ENCODE data around the gene CMIP.
A peak's percentile ranks its signal among the peaks of the same experiment; 100 is the strongest.
"Not testable (repeated sequence)": the region's sequence is repeated elsewhere in the genome, so short reads cannot be mapped to it uniquely, and the experiment has no call there.

CMIP gene

DNA sequence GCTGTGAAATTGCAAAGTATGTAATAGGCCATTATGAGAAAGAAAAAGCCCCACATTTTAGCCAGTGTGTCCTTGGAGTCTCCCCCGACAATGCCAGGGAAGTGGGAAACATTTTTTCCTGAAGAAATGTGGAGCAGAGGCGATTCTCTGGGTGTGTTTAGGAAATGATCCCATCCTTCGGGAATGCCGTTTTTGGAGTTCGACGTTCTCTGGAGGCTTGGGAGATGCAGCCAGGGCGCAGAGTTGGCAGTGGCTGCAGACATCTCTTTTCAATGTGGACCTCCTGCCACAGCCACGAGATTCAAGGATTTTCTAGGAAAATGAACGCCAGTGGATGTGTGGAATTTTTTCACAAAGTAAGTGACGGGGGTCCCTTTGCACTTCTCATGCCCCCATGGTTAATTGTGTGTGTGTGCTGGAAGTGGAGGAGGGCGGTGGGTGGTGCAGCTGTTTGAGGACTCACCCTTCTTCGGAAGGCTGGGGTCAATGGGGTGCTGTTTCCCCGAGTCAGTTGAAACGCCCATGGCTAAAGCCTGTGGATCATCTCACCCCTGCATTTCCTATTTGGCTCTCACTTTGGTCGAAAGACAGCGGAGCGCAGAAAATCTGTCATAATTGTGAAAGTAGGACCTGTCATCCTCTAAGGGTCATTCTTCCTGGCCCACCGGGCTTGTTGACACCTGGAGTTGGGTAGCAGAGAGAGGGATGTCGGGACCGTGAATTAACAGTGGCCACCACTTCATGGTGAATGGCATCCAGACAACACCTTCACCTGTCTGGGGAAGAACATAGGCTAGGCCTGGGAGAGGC, 73.2 kb downstream of the CMIP start:
- no peak for DNase-seq (ENCODE audit: low read depth)

DNA sequence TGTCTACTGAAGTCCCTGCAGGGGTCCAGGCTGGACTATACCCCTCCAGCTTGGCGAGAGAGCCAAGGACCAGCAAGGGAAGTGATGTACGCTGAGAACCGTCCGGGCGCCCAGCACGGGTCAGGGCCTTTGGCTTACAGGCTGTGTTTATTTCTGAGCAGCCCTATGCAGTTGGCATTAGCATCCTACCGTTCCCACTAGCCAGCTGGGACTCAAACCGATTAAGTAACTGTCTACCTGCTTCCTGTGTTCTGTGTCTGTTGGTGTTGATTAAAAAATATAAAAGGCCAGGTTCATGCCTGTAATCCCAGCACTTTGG, 73.8 kb downstream of the CMIP start:
- no peak for DNase-seq (ENCODE audit: low read depth)

DNA sequence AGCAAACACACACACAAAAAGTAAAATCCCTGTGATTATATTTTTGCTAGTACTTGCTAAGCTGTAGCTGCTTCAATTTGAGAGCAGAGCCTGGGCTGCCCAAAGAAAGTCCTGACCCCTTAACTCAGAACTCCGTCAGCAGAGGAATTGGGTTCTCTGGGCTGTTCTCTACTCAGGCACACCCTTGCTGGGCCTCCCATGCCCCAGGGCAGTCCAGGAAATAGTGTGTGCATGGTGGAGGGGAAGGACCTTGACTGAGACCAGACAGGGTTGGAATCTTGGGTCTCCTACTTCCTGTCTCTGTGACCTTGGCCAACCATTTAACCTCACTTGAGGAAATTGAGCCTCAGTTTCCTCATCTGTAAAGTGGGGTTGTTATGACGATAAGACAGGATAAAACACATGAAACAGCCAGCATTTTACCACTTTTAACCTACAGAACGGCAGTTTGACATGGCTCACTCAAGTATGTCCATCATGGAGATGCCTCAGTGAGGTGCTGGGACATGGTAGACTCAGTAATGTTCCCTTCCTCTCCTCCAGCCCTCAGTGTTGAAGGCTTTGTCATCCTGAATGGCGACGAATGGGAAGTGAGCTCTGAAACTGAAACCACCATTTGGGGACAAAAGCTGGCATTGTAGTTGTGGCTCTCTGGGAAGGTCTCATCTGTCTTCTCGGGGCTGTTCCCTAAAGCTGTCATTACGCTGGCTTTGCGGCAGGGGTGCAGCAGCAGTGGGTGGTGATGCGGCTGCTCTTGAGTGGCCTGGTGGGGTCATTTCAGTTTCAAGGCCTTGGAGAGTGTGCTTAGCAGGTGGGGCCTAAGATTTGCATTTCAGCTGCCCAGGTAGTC, 74.9 kb downstream of the CMIP start:
- DNase-seq (ENCODE audit: low read depth): no peak

DNA sequence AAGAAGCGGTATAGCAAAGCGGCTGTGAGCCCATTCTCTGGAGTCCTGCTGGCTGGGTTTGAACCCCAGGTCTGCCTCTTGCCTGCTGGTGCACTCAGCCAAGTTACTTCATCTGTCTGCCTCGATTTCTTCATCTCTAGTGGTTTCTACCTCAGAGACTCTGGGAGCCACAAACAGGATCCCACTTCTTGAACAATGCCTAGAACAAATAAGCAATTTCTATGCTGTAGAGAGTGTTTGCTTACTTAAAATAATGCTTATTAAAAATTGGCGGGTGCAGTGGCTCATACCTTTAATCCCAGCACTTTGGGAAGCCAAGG, 75.5 kb downstream of the CMIP start:
- DNase-seq (ENCODE audit: low read depth): no peak

DNA sequence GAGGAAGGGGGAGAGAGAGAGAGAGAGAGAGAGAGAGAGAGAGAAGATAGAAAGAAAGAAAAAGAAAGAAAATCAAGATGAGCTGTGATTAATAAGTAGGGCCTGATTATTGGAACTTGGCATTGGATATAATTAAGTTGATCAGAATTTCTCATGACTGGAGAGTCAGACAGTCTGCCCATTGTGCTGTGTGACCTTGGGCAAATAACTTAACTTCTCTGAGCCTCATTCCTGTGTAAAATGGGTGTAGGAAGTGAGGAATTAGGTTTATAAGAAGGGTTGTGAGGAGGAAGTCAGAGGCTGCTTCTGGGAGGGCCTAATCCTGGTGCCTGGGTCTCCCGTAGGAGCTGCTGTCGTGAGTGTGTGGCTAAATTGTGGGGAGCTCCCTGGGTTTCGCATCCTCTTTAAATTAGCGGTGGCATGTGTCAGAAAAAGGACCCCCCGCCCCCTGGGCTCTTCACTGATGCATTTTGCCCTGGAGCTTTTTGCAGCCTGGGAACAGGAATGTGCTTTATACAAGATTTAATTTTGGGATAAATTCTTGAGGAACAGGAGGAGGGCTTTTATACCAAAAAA, 76.0 kb downstream of the CMIP start:
- no peak for DNase-seq (ENCODE audit: low read depth)

DNA sequence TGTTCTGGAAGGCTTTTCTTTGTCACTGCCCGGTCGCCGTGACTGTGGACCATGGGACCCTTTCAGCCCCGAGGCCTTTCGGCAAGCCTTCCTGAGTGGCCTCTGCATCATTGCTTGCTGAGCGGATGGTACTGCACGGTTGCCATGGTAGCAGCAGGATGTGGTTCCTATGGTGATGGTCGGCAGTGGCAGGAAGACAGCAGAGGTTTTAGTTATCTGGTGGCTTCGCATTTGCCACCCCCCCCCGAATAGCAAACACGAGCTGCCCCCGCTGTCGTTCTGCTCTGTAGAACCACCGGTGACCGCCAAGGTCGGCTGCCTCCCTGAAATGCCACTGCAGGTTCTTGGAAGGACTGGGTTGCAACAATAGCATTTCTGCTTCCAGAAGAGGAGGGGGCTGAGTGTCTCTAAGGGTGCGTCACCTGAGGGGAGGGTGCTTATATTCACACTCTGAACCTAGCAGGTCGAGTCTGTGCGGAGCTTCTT, 76.6 kb downstream of the CMIP start:
- DNase-seq (ENCODE audit: low read depth): peak; percentile 46

DNA sequence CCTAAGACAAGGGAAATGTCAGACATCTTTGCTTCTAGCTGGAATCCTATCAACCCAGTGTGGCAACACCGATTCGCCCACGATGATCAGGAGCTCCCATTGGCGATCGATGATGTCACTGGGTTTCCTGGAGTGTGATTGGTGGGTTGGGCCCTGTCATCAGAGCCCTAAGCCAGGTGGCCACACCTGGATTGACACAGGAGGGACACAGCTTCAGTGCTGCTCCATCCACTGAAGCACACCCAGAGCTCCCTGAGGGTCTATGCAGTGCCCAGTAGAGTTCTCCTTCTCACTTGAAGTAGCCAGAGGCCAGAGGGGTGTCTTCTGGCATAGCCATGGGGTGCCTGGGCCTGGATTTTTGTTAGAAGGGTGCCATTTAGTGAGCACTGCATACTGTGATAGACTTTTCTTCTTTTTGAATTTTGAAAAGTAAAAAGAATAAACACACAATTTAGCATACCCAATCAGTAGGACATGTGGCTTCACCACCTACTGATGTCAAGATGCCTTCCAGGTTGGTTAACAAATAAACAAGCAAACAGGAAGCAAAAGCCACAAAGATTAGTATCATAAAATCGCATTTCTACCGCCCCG, 77.6 kb downstream of the CMIP start:
- DNase-seq (ENCODE audit: low read depth): no peak

DNA sequence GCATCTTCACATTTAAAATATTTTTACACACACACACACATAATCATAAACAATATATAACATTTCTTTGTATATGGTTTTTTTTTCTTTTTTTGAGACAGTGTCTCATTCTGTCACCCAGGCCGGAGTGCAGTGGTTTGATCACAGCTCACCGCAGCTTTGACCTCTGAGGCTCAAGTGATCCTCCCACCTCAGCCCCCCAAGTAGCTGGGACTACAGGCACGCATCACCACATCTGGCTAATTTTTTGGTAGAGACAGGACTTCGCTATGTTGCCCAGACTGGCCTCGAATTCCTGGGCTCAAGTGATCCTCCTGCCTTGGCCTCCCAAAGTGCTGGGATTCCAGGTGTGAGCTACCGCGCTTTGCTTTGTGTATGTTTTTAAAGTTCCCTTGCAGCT, 78.2 kb downstream of the CMIP start:
- not testable (repeated sequence) for DNase-seq (ENCODE audit: low read depth)

DNA sequence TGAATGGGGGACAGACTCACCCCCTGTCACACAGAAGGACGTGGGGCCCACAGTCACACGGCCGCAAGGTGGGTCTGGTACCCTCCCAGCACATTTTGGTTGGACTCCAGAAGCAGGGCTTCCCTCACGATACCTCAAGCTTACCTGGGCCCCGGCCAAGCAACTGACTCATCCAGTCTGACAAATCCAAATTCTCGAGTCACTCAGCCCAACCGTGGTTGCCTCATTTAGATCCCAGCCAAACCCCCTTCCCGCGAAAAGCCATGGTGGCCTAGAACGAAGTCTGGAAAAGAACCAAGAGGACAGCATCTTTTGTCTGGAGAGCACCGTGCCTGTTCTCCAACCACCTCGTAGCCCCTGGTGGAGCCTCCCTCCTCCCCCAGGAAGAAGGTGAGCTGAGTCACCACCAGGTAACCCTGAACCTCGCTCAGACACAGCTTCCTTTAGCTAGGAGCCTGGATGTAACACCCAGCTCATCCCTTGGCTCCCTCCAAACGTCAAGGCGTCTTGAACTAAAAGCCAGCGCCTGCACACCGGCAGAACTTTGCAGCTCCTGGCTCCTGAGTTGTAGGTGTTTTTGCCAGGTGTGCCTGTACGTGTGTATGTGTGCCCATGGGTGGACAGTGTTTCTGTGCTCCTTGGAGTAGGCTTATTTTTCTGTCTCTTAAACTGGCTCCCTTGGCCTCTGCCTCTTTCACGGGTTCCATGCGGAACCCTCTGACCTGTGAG, 78.9 kb downstream of the CMIP start:
- DNase-seq (ENCODE audit: low read depth): no peak

DNA sequence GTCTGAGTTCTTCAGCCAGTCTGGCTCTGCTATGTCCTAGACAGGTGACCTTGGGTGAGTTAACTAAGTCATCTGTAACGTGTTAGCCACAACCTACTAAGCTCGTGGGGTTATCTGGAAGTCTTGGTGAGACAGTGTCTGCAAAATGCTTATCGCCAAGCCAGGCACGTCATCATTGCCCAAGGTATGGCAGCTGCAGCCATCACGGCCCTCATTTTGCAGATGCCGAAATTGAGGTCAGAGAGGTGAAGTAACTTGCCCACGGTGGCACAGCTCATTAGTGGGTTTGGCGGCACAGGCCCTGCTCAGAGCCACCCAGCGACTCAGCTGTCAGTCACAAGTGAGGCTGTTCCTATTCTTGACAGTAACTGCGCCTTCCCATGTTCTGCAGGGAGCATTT, 79.8 kb downstream of the CMIP start:
- DNase-seq (ENCODE audit: low read depth): no peak

DNA sequence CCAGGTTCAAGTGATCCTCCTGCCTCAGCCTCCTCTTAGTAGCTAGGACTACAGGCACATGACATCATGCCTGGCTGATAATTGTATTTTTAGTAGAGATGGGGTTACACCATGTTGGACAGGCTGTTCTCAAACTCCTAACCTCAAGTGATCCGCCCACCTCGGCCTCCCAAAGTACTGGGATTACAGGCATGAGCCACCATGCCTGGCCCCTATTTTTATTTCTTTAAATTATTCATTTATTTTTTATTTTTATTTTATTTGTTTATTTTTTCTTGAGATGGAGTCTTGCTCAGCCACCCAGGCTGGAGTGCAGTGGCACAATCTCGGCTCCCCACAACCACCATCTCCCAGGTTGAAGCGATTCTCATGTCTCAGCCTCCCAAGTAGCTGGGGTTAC, 80.3 kb downstream of the CMIP start:
- not testable (repeated sequence) for DNase-seq (ENCODE audit: low read depth)

DNA sequence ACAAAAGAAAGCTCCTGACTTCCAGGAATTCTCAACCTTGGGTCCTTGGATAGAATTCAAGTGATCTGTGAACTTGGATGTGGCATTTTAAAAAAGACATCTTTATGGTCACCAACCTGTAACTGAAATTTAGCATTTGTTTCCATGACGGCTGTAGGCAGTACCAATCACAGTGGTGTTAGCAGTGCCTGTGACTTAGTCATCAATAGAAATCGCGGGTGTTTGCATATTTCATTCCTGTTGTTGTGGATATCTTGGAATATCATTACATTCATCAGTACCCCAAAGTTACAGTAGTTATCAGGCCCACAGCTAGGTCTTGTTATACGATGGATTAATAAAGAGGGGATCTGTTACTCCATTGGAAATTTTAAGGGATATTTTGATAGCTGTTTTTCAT, 81.6 kb downstream of the CMIP start:
- no peak for DNase-seq (ENCODE audit: low read depth)

DNA sequence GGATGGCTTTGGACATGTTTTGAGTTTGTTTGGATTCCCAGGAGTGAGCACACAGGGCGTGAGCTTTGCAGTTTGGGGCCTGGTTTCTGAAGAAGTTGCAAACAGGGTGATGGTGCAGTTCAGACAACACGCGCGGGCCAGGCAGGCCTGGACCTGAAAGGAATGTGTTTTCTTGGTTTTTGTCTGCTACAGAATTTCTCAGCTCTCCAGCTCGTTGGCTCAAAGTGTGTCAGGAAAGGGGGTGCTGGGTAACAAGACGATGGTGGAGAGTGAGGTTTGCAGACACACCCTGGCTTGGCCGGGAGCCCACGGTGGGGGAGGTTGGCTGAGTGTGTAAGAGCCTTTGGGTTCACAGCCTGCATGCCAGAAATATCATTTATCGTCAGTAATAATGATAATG, 82.3 kb downstream of the CMIP start:
- no peak for DNase-seq (ENCODE audit: low read depth)

DNA sequence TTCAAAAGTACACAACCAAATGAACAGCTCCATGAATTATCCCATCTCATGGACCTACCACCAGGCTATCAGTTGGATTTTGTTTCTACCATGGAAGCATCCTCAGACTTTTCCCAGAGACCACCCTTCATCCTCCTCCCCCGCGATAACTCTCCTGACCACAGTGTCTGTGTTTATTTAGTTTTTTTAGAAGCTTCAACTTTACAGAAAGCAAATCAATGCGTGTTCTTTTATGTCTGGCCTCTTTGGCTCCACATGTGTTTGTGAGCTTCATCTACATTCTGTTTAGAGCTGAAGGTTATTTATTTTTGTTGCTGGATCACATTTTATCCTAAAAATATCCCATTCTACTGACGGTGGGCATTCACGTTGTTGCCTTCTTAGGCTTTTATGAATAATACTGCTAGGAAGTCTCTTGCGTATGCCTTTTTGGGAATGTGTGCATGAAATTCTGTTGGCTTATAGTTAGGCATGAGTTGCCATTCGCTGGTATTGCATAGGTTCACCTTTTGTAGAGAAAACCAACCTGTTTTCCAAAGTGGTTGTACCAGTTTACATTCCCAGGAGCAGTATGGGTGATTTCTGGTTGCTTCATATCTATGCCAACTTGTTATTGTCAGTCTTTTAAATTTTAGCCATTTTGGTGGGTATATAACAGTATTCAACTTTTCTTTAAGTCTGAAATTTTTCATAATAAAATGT, 83.0 kb downstream of the CMIP start:
- DNase-seq (ENCODE audit: low read depth): no peak

DNA sequence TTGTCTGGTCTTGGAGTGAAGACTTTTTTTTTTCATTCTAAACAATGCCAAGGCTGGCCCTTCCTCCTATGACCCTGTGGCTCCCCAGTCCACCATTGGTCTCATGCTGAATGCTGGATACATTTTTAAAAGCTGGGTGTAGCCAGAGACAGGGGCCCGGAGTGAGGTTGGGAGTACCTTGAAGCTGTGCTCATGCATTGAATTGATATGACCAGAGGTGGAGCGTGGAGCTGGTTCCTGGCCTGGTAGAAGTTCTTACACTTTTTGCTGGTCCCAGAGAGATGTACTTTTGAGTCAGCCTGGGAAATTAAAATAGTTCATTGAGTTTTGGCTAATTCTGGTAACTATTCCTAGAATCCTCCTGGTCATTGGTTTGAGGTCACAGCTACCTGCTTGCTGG, 83.6 kb downstream of the CMIP start:
- no peak for DNase-seq (ENCODE audit: low read depth)

DNA sequence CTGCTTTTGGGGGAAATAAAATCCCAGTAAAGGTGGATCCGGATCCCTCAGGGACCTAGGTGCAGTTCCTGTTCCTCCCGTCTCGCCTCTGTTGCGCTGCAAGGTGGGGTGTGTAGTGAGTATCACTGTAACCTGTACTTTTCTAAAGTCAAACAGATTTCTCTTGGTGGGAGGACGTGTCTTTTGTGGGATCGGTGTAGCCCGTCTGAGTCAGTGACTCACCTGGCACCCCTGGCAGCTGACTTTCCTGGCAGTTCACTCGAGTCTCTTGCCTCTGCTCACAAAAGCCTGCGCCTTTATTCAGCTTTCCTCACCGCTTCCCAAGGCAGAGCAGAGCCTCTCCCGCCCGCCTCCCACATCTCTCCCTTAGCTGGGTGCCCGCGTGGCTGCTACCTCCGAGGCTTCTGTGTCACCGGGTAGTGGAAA, 85.7 kb downstream of the CMIP start:
- no peak for DNase-seq (ENCODE audit: low read depth)

DNA sequence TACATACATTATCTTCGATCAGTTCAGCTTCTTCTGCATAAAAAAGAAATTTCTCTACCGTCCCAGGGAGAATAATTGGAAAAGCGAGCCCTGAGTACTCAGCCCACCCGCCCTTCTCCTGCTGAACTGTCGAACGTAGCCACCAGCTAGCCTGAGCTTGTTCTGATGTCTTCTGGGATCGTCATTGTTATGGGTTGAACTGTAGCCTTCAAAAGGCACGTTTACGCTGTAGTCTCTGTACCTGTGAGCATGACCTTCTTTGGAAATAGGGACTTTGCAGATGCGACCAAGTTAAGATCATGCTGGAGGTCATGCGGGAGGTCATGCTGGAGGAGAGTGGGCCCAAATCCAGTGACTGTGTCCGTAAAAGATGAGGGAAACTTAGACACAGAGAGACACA, 86.2 kb downstream of the CMIP start:
- no peak for DNase-seq (ENCODE audit: low read depth)

DNA sequence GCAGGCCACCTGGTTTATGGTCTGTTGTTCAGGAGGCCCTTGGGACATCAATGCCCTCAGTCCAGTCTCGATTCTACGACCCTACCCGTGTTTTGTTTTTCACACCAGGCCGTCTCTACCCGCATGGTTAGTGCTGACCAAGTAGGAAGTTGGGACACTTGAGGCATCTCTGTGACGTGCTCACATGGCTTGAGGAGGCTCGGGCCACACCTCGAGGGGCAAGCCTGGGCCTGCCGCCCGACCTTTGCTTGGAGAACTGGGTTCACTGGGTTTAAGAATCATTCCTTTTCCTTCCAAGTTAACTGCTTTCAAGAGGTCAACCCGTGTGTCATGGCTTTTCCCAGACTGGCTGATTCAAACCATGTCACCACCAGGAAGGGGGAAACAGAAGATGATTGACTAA, 86.8 kb downstream of the CMIP start:
- no peak for DNase-seq (ENCODE audit: low read depth)

DNA sequence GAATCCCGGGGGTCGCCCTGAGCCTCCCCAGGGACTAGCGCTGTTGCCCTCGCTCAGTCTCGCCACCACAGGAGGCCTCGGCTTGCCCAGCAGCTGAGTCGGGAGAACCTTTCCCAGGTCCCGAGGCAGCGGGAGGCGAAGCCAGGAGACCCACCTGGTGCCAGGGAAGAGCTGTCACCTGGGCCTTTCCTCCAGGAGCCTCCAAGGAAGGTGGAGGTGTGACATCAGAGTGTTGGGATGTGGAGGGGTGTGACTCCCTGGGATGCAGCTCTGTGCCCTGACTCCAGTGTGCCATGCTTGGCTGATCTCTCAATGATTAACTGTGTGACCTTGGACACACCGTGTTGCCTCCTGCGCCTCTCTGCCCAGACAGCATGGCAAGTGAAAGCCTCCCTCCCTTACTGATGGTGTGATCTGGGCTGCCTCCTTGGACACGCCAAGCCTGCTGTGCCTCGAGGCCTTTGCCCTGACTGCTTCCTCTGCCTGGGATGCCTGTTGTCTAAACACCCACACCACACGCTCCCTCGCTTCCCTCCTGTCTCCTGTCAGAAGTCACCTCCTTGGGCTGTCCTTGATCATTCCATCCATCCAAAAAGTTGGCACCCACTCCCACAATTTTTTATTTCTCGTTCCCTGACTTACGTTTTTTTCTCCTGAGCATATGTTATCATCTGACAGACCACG, 88.0 kb downstream of the CMIP start:
- DNase-seq (ENCODE audit: low read depth): no peak

DNA sequence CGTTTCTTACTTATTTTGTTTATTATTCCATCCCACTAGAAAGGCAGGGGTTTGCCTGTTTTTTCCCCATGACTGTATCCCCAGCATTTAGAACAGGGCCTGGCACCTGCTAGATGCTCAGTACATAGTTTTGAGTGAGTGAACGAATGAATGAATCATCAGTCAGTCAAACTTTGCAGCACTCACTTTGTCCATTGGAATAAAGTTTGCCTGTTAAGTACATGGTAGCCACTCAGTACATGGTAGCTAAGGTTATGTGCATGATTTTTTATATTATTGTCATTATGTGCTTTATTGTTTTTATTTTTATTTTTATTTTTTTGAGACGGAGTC, 88.5 kb downstream of the CMIP start:
- no peak for DNase-seq (ENCODE audit: low read depth)
